HFF-Myc (cell line): Measurements from ENCODE around the gene TMEM235.

Source experiments
- DNase-seq: peaks from one replicate; pipeline ENCODE4 v3.0.0-alpha.2; 2011; ENCODE audit warnings: low read depth; ENCODE audit errors: extremely low read depth
- H3K4me3 ChIP-seq: replicated peaks from 2 replicates; pipeline ENCODE4 v1.5.1; 2011; ENCODE audit warnings: low read depth, mild to moderate bottlenecking, control low read depth, low read length
- TF ChIP-seq, protein P1 (sequence below): IDR thresholded peaks from 2 replicates; pipeline ENCODE4 v1.5.1; 2012; ENCODE audit warnings: mild to moderate bottlenecking, low read depth, low read length, control low read depth; ENCODE audit errors: missing control alignments

TMEM235 gene

DNA sequence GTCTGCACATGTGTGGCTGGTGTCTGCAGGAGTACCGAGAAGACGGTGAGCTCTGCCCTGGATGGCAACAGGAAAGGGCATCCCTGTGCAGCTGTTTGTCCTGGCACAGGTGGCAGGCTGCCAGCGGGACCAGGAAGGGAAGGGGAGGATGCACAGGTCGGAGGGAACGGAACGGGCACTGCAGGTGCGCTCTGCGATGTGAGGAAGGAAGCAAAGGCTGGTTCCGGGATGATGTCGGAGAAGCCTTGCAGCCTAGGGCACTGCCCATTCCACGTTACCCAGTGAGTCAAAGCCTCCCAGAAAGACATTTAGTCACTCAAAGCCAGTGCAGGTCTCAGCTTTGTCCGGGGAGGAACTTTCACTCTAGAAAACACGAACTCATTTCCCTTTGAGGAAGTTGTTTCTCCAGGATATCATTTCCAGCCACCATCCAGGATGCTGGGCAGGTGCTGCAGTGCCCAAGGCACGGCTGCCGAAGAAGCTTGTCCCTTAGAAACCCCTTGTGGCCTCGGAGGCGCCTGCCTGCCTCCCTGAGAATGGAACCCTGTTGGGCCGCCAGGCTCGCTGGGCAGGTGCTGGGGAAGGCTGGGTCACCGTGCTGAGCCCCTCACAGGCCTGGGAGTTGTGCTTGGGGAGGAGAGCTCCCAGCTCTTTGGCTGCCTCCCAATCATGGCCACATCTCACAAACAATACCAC lies 4.5 kb upstream of the TMEM235 start:
- DNase-seq, result no peak
- TF ChIP-seq, protein P1, sequence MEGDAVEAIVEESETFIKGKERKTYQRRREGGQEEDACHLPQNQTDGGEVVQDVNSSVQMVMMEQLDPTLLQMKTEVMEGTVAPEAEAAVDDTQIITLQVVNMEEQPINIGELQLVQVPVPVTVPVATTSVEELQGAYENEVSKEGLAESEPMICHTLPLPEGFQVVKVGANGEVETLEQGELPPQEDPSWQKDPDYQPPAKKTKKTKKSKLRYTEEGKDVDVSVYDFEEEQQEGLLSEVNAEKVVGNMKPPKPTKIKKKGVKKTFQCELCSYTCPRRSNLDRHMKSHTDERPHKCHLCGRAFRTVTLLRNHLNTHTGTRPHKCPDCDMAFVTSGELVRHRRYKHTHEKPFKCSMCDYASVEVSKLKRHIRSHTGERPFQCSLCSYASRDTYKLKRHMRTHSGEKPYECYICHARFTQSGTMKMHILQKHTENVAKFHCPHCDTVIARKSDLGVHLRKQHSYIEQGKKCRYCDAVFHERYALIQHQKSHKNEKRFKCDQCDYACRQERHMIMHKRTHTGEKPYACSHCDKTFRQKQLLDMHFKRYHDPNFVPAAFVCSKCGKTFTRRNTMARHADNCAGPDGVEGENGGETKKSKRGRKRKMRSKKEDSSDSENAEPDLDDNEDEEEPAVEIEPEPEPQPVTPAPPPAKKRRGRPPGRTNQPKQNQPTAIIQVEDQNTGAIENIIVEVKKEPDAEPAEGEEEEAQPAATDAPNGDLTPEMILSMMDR, result no peak
- no peak overlapping the region for H3K4me3 ChIP-seq

DNA sequence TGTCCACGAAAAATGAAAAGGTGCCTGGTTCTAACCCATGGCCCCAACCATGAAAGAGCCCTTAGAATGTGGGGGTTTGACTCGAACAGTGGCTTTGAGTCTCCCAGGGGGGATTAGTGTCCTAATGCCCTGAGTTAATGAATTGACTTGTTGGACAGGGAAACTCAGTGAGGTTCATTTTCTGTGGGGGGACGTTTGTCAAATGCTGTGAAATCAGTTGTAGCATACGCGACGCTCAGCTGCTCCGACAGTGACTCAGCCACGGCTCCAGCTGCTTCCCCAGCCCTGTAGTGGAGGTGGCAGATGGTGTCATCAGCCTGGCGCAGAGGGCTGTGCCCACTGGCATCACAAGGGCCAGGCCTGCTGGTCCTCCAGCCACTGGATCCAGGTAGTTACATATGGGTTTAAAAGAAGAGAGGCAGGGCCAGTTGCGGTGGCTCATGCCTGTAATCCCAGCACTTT lies 3.9 kb upstream of the TMEM235 start:
- TF ChIP-seq, protein P1, result no peak
- H3K4me3 ChIP-seq, result no peak overlapping the region
- DNase-seq, result no peak

DNA sequence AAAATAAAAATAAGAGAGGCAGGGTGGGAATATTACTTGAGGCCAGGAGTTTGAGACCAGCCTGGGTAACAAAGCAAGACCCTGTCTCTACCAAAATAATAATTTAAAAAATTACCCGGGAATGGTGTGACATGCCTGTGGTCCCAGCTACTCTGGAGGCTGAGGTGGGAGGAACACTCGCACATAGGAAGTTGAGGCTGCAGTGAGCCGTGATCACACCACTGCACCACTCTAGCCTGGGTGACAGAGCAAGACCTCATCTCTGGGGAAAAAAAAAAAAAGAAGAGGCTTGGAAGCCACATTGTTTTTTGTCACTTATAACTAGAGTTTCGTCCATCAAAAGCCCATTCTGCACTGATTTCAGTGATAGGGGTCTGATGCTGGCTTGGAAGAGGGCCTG lies 3.3 kb upstream of the TMEM235 start:
- H3K4me3 ChIP-seq, result no peak overlapping the region
- no peak for DNase-seq
- TF ChIP-seq, protein P1, result no peak

DNA sequence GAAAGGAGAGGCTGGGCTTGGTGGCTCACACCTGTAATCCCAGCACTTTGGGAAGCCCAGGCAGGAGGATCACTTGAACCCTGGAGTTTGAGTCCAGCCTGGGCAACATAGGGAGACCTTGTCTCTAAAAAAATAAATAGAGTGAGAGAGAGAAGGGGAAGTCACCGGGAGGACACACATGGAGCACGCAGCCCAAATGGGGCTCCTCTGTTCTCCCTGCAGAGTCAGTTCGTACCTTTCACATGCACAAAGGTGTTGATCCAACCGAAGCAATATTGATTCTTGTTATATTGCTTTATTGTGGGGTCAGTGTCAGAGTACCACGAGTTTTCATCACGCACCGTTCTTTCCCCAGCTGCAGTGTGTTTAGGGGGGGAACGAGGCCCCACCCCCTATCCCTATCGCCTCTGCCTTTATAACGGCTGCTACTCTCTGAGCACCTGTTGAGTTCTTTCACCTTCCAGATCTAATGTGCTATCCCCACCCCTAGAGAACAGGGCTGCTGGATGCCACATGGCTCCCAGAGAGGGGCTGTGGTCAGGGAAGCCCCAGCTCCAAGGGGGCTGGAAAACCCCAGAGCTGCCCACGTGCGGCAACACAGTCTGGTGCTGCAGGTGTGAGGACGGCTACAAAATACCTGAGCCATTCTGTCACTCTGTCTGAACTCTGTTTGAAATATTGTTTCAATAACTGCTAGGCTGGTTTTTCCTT lies 1.0 kb upstream of the TMEM235 start:
- TF ChIP-seq, protein P1, result no peak
- DNase-seq, result no peak

DNA sequence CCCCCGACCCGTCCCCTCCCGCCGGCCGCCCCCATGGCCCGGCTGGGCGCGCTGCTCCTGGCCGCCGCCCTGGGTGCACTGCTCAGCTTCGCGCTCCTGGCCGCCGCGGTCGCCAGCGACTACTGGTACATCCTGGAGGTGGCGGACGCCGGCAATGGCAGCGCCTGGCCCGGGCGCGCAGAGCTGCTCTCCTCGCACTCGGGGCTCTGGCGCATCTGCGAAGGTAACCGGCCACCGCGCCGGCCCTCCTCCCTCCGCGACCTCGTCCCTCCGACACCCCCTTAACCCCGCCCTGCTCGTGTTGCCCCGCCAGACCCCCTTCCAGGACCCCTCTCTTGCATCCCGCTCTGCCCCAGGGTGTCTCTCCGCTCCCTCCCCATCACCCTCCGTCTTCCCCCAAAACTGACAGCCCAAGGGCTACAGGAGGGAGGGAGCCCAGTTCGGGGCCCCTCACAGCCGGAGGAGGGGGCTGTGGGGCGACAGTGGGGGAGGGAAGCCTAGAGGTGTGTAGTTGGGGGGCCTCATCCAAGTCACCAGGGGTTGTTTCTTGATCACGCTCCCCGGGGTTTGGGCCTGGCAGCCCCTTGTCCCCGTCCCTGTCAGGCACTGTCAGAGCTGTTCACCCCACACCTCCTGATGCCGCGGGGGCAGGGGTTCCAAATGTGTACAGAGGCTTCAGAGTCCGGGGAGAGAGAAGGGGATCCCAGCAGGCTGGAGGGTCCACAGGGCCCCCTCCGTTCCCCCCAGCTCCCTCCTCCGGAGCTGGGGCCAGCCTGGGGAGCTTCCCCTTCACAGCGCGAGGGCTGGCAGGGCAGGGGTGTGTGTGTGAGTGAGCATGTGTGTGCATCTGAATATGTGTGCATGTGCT lies 794 bp downstream of the TMEM235 start:
- TF ChIP-seq, protein P1, result no peak
- no peak for DNase-seq
- H3K4me3 ChIP-seq, result no peak overlapping the region

More for the DNA sequence above, 1.0 kb upstream of the TMEM235 start:
- H3K4me3 ChIP-seq, result no peak overlapping the region

DNA sequence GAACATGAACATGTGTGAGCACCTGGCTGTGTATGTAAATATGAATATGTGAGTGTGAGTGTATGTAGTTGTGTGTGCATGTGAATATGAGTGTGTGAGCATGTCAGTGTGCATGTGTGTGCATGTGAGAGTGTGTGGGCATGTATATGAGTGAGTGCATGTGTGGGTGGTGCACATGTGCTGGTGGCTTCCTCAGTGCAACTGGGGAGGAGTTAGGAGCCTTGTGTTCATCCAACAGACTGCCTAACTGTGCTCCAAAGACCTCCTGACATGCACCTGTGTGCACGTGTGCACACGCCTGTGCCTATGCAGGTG lies 1.4 kb downstream of the TMEM235 start:
- DNase-seq, result no peak
- TF ChIP-seq, protein P1, result no peak
- H3K4me3 ChIP-seq, result no peak overlapping the region
